SK-N-SH treated with all-trans-retinoic acid at 6 μM for 48 hours (cell line): ENCODE measurements around the gene STAT2.

ENCODE experiments used
- ATAC-seq: fragments of 200-7000 bp; cut with Tn5 transposase; 3 replicates; pipeline ENCODE4 v1.9.1; 2020; ENCODE audit warnings: mild to moderate bottlenecking, moderate library complexity
- BACH2 ChIP-seq: fragments of 250-450 bp; sonication (Bioruptor Pico); IDR thresholded peaks from 2 replicates; pipeline ENCODE4 v1.9.0; 2021; ENCODE audit warnings: mild to moderate bottlenecking, borderline replicate concordance
- CREB5 ChIP-seq: fragments of 250-450 bp; sonication (Bioruptor Pico); IDR thresholded peaks from 2 replicates; pipeline ENCODE4 v1.5.1; 2020; ENCODE audit warnings: low read depth, mild to moderate bottlenecking, moderate library complexity
- ESRRG ChIP-seq: fragments of 250-450 bp; sonication (Bioruptor Pico); IDR thresholded peaks from 2 replicates; pipeline ENCODE4 v1.6.1; 2021; ENCODE audit warnings: mild to moderate bottlenecking
- GLIS3 ChIP-seq: fragments of 250-450 bp; sonication (Bioruptor Pico); IDR thresholded peaks from 2 replicates; pipeline ENCODE4 v1.5.0; 2020; ENCODE audit warnings: mild to moderate bottlenecking, moderate library complexity
- ISL1 ChIP-seq: fragments of 250-450 bp; sonication (Bioruptor Pico); IDR thresholded peaks from 2 replicates; pipeline ENCODE4 v2.1.2; 2022; ENCODE audit warnings: mild to moderate bottlenecking, moderate library complexity
- OSR1 ChIP-seq: fragments of 250-450 bp; sonication (Bioruptor Pico); IDR thresholded peaks from 2 replicates; pipeline ENCODE4 v1.8.0; 2022; ENCODE audit warnings: moderate library complexity, mild to moderate bottlenecking, inconsistent platforms
- PATZ1 ChIP-seq: fragments of 250-450 bp; sonication (Bioruptor Pico); IDR thresholded peaks from 2 replicates; pipeline ENCODE4 v1.8.0; 2020; ENCODE audit warnings: mild to moderate bottlenecking, moderate library complexity, borderline replicate concordance
- PPARA ChIP-seq: fragments of 250-450 bp; sonication (Bioruptor Pico); IDR thresholded peaks from 2 replicates; pipeline ENCODE4 v1.5.0; 2020; ENCODE audit warnings: mild to moderate bottlenecking, borderline replicate concordance
- RARB ChIP-seq: fragments of 250-450 bp; sonication (Bioruptor Pico); IDR thresholded peaks from 2 replicates; pipeline ENCODE4 v1.8.0; 2021; ENCODE audit warnings: mild to moderate bottlenecking, moderate library complexity
- SNAI2 ChIP-seq: fragments of 250-450 bp; sonication (Bioruptor Pico); IDR thresholded peaks from 2 replicates; pipeline ENCODE4 v1.5.0; 2020; ENCODE audit warnings: mild to moderate bottlenecking, moderate library complexity
- TCF4 ChIP-seq: fragments of 250-450 bp; sonication (Bioruptor Pico); IDR thresholded peaks from 2 replicates; pipeline ENCODE4 v1.8.0; 2021; ENCODE audit warnings: mild to moderate bottlenecking, moderate library complexity, borderline replicate concordance
- TOX ChIP-seq: fragments of 250-450 bp; sonication (Bioruptor Pico); IDR thresholded peaks from 2 replicates; pipeline ENCODE4 v1.8.0; 2021; ENCODE audit warnings: mild to moderate bottlenecking, moderate library complexity, borderline replicate concordance
- TSHZ2 ChIP-seq: fragments of 250-450 bp; sonication (Bioruptor Pico); IDR thresholded peaks from 2 replicates; pipeline ENCODE4 v1.5.0; 2020; ENCODE audit warnings: mild to moderate bottlenecking, moderate library complexity
- ZC3H10 ChIP-seq: fragments of 250-450 bp; sonication (Bioruptor Pico); IDR thresholded peaks from 2 replicates; pipeline ENCODE4 v1.5.1; 2021; ENCODE audit warnings: mild to moderate bottlenecking, moderate library complexity
- ZFP3 ChIP-seq: fragments of 250-450 bp; sonication (Bioruptor Pico); IDR thresholded peaks from 2 replicates; pipeline ENCODE4 v1.5.0; 2020; ENCODE audit warnings: mild to moderate bottlenecking, moderate library complexity
- ZFP30 ChIP-seq: fragments of 450-650 bp; formaldehyde crosslinking; IDR thresholded peaks from 2 replicates; pipeline ENCODE4 v1.5.0; 2022; ENCODE audit warnings: mild to moderate bottlenecking, moderate library complexity
- ZNF565 ChIP-seq: fragments of 450-650 bp; formaldehyde crosslinking; conservative IDR thresholded peaks from 2 replicates; pipeline ENCODE4 v1.5.0; 2020; ENCODE audit warnings: low read depth, mild to moderate bottlenecking, moderate library complexity
- ZNF8 ChIP-seq: fragments of 450-650 bp; formaldehyde crosslinking; IDR thresholded peaks from 2 replicates; pipeline ENCODE4 v1.5.0; 2020; ENCODE audit warnings: mild to moderate bottlenecking, moderate library complexity
- TF ChIP-seq, protein P1 (sequence below): fragments of 250-450 bp; sonication (Bioruptor Pico); IDR thresholded peaks from 2 replicates; pipeline ENCODE4 v1.8.0; 2021; ENCODE audit warnings: low read depth, mild to moderate bottlenecking, moderate library complexity, borderline replicate concordance
- TF ChIP-seq, protein P2 (sequence below): fragments of 250-450 bp; sonication (Bioruptor Pico); IDR thresholded peaks from 2 replicates; pipeline ENCODE4 v1.5.1; 2021; ENCODE audit warnings: mild to moderate bottlenecking, moderate library complexity

STAT2 gene

DNA sequence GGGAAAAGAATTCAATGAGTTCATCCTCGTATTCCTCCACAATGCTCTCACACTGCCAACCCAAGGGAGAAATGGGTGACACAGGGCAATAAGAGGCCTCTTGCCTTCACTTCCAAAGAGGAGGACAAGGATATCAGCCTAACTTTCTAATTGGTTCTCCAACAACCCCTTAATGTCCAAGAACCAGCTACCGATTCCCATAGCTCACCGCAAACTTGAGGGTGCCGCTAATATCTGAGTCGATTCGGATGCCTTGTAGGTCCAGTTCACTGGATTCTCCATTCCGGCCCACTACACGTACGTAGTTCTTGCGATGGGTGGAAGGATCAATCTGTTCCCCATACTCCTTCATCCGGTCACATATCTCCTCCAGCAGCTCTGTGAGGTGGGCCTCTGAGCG, 48.9 kb downstream of the STAT2 start:
- TF ChIP-seq TCF4 (CRISPR knock-in tag) (no peak), ESRRG (CRISPR knock-in tag) (no peak), SNAI2 (no peak), OSR1 (CRISPR knock-in tag) (no peak), ZNF8 (no peak), TSHZ2 (CRISPR knock-in tag) (no peak), ZFP30 (CRISPR knock-in tag) (no peak), RARB (no peak), ZC3H10 (CRISPR knock-in tag) (no peak)
- TF ChIP-seq, protein P1, sequence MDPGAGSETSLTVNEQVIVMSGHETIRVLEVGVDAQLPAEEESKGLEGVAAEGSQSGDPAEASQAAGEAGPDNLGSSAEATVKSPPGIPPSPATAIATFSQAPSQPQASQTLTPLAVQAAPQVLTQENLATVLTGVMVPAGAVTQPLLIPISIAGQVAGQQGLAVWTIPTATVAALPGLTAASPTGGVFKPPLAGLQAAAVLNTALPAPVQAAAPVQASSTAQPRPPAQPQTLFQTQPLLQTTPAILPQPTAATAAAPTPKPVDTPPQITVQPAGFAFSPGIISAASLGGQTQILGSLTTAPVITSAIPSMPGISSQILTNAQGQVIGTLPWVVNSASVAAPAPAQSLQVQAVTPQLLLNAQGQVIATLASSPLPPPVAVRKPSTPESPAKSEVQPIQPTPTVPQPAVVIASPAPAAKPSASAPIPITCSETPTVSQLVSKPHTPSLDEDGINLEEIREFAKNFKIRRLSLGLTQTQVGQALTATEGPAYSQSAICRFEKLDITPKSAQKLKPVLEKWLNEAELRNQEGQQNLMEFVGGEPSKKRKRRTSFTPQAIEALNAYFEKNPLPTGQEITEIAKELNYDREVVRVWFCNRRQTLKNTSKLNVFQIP = no peak
- no peak for ATAC-seq

DNA sequence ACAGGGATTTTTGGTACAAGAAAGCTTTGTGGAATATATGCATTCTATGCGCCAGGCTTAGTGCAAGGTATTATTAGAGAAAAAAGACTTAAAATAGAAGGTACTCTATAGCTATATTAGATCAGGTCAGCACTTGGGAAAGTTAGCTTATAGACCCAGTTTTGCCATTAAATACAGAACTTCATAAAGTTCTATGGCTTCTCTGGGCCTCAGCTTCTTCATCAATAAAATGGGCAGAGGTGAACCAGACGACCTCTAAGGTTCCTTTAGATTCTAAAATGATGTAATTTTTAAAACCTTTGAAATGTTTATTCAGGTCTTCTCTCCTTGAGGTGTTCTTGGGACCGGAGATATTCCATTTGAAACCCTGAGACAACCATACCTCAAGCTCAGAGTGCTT, 51.2 kb downstream of the STAT2 start:
- TF ChIP-seq PPARA (CRISPR knock-in tag) = no peak
- TF ChIP-seq ZC3H10 (CRISPR knock-in tag) = no peak
- TF ChIP-seq RARB = no peak
- TF ChIP-seq, protein P1 = no peak
- TF ChIP-seq TSHZ2 (CRISPR knock-in tag) = no peak
- TF ChIP-seq BACH2 (CRISPR knock-in tag) = no peak
- TF ChIP-seq OSR1 (CRISPR knock-in tag) = no peak
- no peak for TF ChIP-seq ZFP3 (CRISPR knock-in tag)
- no peak for TF ChIP-seq ZNF8
- no peak for TF ChIP-seq ESRRG (CRISPR knock-in tag)
- no peak for TF ChIP-seq CREB5 (CRISPR knock-in tag)
- TF ChIP-seq TCF4 (CRISPR knock-in tag) = no peak
- TF ChIP-seq PATZ1 (CRISPR knock-in tag) = no peak
- no peak for ATAC-seq

GRCh38 chr12:56307221-56307965, 52.5 kb downstream of the STAT2 start:
- no peak for ATAC-seq
- no peak for TF ChIP-seq ZC3H10 (CRISPR knock-in tag)
- no peak for TF ChIP-seq GLIS3 (CRISPR knock-in tag)
- TF ChIP-seq, protein P2, sequence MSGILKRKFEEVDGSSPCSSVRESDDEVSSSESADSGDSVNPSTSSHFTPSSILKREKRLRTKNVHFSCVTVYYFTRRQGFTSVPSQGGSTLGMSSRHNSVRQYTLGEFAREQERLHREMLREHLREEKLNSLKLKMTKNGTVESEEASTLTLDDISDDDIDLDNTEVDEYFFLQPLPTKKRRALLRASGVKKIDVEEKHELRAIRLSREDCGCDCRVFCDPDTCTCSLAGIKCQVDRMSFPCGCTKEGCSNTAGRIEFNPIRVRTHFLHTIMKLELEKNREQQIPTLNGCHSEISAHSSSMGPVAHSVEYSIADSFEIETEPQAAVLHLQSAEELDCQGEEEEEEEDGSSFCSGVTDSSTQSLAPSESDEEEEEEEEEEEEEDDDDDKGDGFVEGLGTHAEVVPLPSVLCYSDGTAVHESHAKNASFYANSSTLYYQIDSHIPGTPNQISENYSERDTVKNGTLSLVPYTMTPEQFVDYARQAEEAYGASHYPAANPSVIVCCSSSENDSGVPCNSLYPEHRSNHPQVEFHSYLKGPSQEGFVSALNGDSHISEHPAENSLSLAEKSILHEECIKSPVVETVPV (CRISPR knock-in tag) = no peak
- TF ChIP-seq TOX (CRISPR knock-in tag) = no peak
- TF ChIP-seq ISL1 (CRISPR knock-in tag) = no peak
- TF ChIP-seq TSHZ2 (CRISPR knock-in tag) = no peak
- no peak for TF ChIP-seq ZNF565 (CRISPR knock-in tag)
- TF ChIP-seq ESRRG (CRISPR knock-in tag) = no peak
